GM18526 (cell line): ENCODE measurements around the gene KHDC3L.

Experiments used
- POLR2A ChIP-seq: IDR thresholded peaks from 3 replicates; pipeline ENCODE4 v1.6.1; 2011; ENCODE audit not compliant: insufficient read length; ENCODE audit errors: extremely low read depth

KHDC3L gene, protein sequence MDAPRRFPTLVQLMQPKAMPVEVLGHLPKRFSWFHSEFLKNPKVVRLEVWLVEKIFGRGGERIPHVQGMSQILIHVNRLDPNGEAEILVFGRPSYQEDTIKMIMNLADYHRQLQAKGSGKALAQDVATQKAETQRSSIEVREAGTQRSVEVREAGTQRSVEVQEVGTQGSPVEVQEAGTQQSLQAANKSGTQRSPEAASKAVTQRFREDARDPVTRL

DNA sequence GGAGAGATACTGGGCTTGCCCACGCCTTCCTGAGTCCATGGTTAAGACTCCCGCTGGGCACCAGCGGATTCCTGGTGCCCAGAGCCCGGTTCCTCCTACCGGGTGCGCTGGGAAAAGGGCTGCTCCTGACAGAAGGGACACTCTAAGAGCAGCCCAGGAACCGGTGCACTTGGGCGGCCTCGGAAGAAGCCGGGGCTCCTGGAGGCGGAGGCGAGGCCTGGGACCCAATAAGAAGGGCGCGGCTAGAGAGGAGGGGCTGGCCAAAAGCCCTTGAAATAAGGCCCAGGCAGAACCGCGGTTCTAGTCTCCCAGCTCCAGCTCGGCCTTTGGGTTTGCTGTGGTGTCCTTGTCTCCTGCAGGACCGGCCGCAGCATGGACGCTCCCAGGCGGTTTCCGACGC lies at the start of gene KHDC3L:
TSS of gene KHDC3L (plus strand) at position 301 of the 400 bp plus-strand sequence. CDS start at position 373, 72 bp downstream.
- no peak for TF ChIP-seq POLR2A

DNA sequence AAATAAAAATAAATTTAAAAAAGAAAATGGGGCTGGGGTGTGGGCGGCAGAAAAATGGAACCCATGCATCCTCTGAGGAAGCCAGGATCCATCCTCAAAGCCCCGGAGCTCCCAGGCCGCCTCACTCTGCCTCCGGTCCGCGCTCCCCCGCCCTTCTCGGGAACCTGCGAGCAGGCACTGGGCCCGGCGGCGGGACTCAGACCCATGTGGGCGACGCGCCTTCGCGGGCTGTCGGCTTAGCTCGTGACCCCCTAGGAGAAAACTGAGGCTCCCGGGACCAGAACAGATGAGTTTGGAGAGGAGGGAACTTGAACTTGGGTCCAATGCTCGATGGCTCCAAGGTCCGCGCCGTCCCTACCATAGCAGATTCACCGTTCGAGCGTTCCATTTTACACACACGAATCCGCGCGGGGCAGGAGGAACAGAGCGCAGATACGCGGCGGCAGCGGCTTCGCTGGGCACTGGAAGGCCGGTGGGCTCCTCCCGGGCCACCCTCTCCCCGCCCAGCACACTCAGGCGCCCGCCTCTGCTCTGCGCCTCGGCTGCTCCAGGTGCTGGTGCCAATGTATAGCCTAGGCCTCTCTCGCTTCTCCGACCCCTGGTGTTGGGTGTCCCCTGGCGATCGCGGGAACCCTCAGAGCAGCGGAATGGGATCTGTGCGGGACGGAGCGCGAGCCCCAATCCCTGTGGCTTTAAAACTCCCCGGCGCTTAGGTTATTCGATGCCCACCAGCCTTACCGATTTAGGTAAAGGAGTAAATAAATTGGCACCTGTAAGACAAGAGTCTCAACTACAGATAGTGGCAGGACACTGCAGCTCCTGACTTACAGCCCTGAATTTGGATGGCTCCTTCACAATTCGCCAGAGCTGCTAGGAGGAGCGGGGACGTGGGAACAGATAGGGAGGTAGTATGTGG lies 47.6 kb upstream of the KHDC3L start:
- no peak for TF ChIP-seq POLR2A

GRCh38 chr6:73323323-73323722 lies 39.1 kb upstream of the KHDC3L start:
- no peak for TF ChIP-seq POLR2A

- TF ChIP-seq POLR2A: no peak
Observed at GRCh38 chr6:73325656-73326055, 36.8 kb upstream of the KHDC3L start.

DNA sequence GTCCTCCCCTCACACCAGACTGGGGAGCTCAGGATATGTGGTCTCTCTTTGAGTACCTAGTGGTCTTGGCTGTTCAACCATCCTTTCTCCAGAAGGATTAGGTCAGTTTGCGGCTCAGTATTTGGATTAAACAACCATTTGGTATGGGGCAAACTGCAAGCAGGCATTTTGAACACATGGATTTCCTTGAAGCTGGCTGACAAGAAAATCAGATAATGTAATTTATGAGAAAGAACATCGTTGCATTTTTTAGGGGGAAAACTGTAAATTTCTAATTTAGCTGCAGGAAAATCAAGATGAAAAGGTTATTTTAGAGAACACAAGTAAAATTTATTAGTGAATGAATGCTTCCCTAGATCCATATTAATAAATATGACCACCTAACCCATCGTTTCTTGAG lies 33.7 kb upstream of the KHDC3L start:
- no peak for TF ChIP-seq POLR2A

GRCh38 chr6:73329201-73329600 lies 33.3 kb upstream of the KHDC3L start:
- no peak for TF ChIP-seq POLR2A

DNA sequence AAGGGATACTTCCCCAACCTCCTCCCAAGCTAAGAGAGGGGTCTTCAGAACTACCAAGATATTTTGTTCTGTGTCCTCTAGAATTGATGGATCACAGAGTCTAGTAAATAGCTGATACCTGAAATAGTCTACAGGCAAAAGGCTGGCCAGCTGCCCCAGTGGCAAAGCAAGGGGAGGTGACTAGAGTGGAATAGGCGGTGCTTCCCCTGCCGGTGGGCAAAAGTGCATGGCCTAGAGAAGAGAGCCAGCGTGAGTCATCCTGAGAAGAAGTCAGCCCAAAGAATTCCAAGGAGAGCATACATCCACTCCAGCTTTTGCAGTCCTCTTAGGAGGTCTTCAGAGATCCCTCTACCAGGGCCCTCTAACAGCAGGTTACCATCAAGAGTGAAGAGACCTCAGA lies 23.1 kb upstream of the KHDC3L start:
- TF ChIP-seq POLR2A: no peak

DNA sequence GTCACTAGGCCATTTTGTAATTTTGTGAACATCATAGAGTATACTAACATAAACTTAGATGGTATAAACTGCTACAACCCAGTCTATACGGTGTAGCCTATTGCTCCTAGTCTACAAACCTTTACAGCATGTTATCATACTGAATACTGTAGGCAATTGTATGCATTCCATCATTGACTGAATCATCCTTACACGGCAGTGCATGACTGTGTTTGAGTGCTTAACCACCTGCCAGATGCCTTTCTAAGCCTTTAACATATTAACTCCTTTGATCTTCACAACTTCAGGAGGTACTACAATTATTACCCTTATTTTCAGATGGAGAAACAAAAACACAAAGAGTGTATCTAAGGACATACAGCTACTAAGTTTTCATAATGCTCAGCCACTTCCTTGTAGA lies 22.4 kb upstream of the KHDC3L start:
- no peak for TF ChIP-seq POLR2A

DNA sequence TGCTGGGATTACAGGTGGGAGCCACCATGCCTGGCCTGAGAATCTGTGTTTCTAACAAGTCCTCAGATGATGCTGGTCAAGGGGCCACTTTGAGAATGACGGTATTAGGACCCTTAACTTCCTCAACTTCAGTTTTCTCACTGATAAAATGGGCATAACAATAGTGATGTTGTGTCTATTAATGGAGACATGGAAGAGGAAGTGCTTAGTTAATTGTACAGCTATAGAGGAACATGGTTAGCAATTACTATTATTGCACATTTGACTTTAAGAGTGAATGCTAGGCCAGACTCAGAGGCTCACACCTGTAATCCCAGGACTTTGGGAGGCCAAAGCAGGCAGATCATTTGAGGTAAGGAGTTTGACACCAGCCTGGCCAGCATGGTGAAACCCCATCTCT lies 21.1 kb upstream of the KHDC3L start:
- TF ChIP-seq POLR2A: no peak

DNA sequence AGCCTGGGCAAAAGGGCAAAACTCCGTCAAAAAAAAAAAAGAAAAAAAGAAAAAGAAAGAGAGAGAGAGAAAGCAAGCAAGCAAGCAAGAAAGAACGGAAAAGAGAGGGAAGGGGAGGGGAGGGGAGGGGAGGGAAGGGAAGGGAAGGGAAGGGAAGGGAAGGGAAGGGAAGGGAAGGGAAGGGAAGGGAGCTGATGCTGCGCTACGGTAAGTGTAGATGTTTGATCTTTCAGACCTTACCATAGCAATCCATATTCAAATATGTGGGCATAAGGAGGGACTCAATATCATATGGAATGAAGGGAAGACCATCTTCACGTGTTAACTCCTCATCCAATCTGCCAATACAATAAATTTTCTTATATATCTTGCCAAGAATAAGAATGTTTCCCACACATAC lies 20.3 kb upstream of the KHDC3L start:
- no peak for TF ChIP-seq POLR2A

GRCh38 chr6:73343164-73343563 lies 19.3 kb upstream of the KHDC3L start:
- TF ChIP-seq POLR2A: no peak

- TF ChIP-seq POLR2A: no peak
Observed at GRCh38 chr6:73348550-73349204, 13.8 kb upstream of the KHDC3L start.

GRCh38 chr6:73349311-73349710 lies 13.1 kb upstream of the KHDC3L start:
- no peak for TF ChIP-seq POLR2A

DNA sequence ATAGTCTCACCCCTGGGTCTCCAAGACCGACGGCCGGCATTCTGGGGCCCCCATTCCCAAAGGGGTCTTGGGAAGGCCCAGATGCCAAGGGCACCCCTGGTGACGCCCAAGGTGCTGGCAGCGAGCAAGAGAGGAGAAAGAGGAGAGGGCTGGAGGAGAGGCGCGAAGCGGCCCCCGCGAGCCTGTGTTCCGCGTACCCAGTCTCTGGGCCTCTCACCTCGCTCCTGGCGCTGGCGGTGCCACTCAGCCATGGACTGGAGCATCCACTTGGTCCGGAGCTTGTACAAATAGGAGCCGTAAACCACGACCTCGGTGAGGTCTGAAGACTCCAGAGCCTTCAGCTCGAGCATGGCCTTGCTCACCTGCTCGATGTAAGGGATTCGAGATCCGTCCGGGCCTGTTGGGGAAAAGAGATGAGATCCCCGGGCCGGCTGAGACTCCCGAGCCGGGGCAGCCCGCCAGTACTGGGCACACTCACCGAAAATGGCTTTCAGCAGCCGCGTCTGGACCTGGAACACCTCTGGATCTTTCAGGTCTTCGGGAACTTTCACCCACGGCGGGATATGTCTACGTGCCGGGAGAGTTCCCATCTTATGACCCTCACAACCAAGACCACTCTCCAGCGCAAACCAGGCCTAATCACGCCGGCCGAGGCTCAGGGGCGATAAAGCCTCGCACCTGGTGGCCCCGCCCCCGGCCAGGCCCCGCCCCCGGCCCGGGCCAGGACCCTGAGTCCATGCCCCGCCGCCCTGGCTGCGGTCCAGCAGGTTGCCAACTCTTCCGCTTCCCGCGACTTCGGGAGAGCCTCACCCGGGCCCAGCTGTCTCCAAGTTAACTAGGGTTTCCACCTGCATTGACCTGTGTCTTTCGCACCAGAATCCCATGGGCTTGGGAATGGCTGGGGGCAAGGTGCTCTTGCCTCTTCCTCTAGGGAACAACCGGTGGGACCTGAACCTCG lies 8.5 kb upstream of the KHDC3L start, which contains the start of gene DPPA5:
TSS of gene DPPA5 (minus strand) at position 641 of the 958 bp plus-strand sequence. CDS start at position 590, 51 bp downstream.
- TF ChIP-seq POLR2A: no peak
